CD8-positive, alpha-beta memory T cell (primary cell): ENCODE results near the gene PTGER1. TPM values are rescaled to one million over a fixed set of nuclear protein-coding genes. Genes with fewer than 3 reads are reported as not detected.

Experiments
- CTCF ChIA-PET: fragments of 350-600 bp; sonication (Branson Sonifier 250); formaldehyde crosslinking; loops from one replicate; lab custom pipeline; 2021; ENCODE audit warnings: antibody characterized with exemption; lab: Charles Lee
- POLR2A ChIA-PET: fragments of 350-600 bp; sonication (Branson Sonifier 250); formaldehyde crosslinking; loops from one replicate; lab custom pipeline; 2021; ENCODE audit warnings: antibody characterized with exemption; lab: Charles Lee
- DNase-seq, 5 donors: peaks; one replicate each; pipeline versions ENCODE4 v3.0.0 to v3.0.0-alpha.2; 2020 to 2022; ENCODE audit warnings: mixed read lengths in 1 of 5
- H3K27ac ChIP-seq: one replicate; pipeline ENCODE4 v1.7.0; 2013; ENCODE audit warnings: low read depth, mild to moderate bottlenecking, low read length, moderate library complexity
- H3K27me3 ChIP-seq: 2 replicates; pipeline ENCODE4 v1.7.0; 2013; ENCODE audit warnings: low read length, mild to moderate bottlenecking; ENCODE audit not compliant: insufficient read depth, poor library complexity, severe bottlenecking
- H3K36me3 ChIP-seq: 2 replicates; pipeline ENCODE4 v1.7.0; 2013; ENCODE audit warnings: mild to moderate bottlenecking, low read length, moderate library complexity; ENCODE audit not compliant: insufficient read depth
- H3K4me1 ChIP-seq: 2 replicates; pipeline ENCODE4 v1.7.0; 2013; ENCODE audit warnings: mild to moderate bottlenecking, low read length, moderate library complexity; ENCODE audit not compliant: insufficient read depth
- H3K4me3 ChIP-seq: 2 replicates; pipeline ENCODE4 v1.7.0; 2013; ENCODE audit warnings: mild to moderate bottlenecking, low read length
- H3K9me3 ChIP-seq: 2 replicates; pipeline ENCODE4 v1.7.0; 2013; ENCODE audit warnings: mild to moderate bottlenecking, low read length
- H3K27ac Mint-ChIP-seq, 8 donors: one replicate each; pipeline ENCODE4 v1.8.0; 2020 to 2021; ENCODE audit warnings: mixed read lengths in 8 of 8, mild to moderate bottlenecking in 6 of 8, inconsistent platforms in 3 of 8, moderate library complexity in 3 of 8
- H3K27me3 Mint-ChIP-seq, 2 donors: one replicate each; pipeline ENCODE4 v1.8.0; 2020 to 2021; ENCODE audit warnings: mixed read lengths in 2 of 2, mild to moderate bottlenecking in 1 of 2, moderate library complexity in 1 of 2
- H3K36me3 Mint-ChIP-seq, 3 donors: one replicate each; pipeline ENCODE4 v1.8.0; 2020 to 2021; ENCODE audit warnings: mixed read lengths in 3 of 3, inconsistent platforms in 1 of 3, mild to moderate bottlenecking in 1 of 3
- H3K4me1 Mint-ChIP-seq, 3 donors: one replicate each; pipeline ENCODE4 v1.8.0; 2020 to 2021; ENCODE audit warnings: mixed read lengths in 3 of 3, inconsistent platforms in 1 of 3, mild to moderate bottlenecking in 1 of 3
- H3K4me3 Mint-ChIP-seq, 7 donors: one replicate each; pipeline ENCODE4 v1.8.0; 2020 to 2021; ENCODE audit warnings: mixed read lengths in 7 of 7, mild to moderate bottlenecking in 6 of 7, moderate library complexity in 4 of 7, inconsistent platforms in 2 of 7
- H3K9me3 Mint-ChIP-seq, 5 donors: one replicate each; pipeline ENCODE4 v1.8.0; 2020 to 2022; ENCODE audit warnings: mixed read lengths in 5 of 5, mild to moderate bottlenecking in 3 of 5, moderate library complexity in 2 of 5, inconsistent platforms in 1 of 5
- polyA plus RNA-seq: library from polyadenylated mRNA; unstranded; fragments of 300-500 nt; fragmentation: Illumina TruSeq; gene quantifications from one replicate; pipeline ENCODE4 v1.2.3, GENCODE V29; 2021
- total RNA-seq, 2 experiments: library from RNA; stranded (reverse); gene quantifications; one replicate each; pipeline ENCODE4 v1.2.3, GENCODE V29; 2021

PTGER1 gene
- total and polyA plus RNA-seq, 3 experiments from 2014 or later, result not detected

- Mint-ChIP-seq H3K9me3 (no peaks in the 10 kb centered on the region), H3K27ac (peak overlapping the region in 4 of 8 donors; percentile 17 to 92 (median 71)), H3K4me3 (peak overlapping the region; percentile 29 to 93 (median 84)), H3K36me3 (peaks cover 0 to 9% (median 4%) of the 10 kb centered on the region in 3 donors), H3K4me1 (peaks cover 19 to 34% (median 30%) of the 10 kb centered on the region in 3 donors), H3K27me3 (no peaks in the 10 kb centered on the region)
- Histone ChIP-seq H3K4me1 (peaks cover 24% of the 10 kb centered on the region), H3K27me3 (no peaks in the 10 kb centered on the region), H3K9me3 (no peaks in the 10 kb centered on the region), H3K4me3 (no peak overlapping the region), H3K27ac (no peak overlapping the region), H3K36me3 (no peaks in the 10 kb centered on the region)
- DNase-seq, result no peak
- ChIA-PET POLR2A (interaction anchor here (0.6 to 3.3 kb wide), 4 partner anchors 10 to 1814 kb away, joined by 3 to 17 read pairs (median 8); partner anchors contain the start of gene DNAJB1), CTCF (interaction anchor here (1.0 to 2.7 kb wide), 4 partner anchors 10 to 360 kb away, joined by 3 to 14 read pairs (median 6); no protein-coding TSS in a partner anchor)
These were observed 22.2 kb upstream of the PTGER1 start for GRCh38 chr19:14497228-14497921.

- Histone ChIP-seq H3K36me3 (no peaks in the 10 kb centered on the region), H3K4me1 (peaks cover 24% of the 10 kb centered on the region), H3K27me3 (no peaks in the 10 kb centered on the region), H3K4me3 (no peak overlapping the region), H3K9me3 (no peaks in the 10 kb centered on the region), H3K27ac (no peak overlapping the region)
- no peak for DNase-seq
- Mint-ChIP-seq H3K4me1 (peaks cover 19 to 34% (median 30%) of the 10 kb centered on the region in 3 donors), H3K27ac (peak overlapping the region; percentile 59 to 92 (median 70)), H3K9me3 (no peaks in the 10 kb centered on the region), H3K4me3 (peak overlapping the region; percentile 72 to 93 (median 84)), H3K27me3 (no peaks in the 10 kb centered on the region), H3K36me3 (peaks cover 0 to 12% (median 4%) of the 10 kb centered on the region in 3 donors)
- ChIA-PET POLR2A (interaction anchor here (1.1 to 3.3 kb wide), 4 partner anchors 10 to 21 kb away, joined by 7 to 17 read pairs (median 10); partner anchors contain the start of gene DNAJB1), CTCF (interaction anchor here (1.3 to 2.7 kb wide), 3 partner anchors 8 to 60 kb away, joined by 6 to 14 read pairs (median 11); no protein-coding TSS in a partner anchor)
These were observed 21.7 kb upstream of the PTGER1 start for GRCh38 chr19:14496834-14497227.

DNA sequence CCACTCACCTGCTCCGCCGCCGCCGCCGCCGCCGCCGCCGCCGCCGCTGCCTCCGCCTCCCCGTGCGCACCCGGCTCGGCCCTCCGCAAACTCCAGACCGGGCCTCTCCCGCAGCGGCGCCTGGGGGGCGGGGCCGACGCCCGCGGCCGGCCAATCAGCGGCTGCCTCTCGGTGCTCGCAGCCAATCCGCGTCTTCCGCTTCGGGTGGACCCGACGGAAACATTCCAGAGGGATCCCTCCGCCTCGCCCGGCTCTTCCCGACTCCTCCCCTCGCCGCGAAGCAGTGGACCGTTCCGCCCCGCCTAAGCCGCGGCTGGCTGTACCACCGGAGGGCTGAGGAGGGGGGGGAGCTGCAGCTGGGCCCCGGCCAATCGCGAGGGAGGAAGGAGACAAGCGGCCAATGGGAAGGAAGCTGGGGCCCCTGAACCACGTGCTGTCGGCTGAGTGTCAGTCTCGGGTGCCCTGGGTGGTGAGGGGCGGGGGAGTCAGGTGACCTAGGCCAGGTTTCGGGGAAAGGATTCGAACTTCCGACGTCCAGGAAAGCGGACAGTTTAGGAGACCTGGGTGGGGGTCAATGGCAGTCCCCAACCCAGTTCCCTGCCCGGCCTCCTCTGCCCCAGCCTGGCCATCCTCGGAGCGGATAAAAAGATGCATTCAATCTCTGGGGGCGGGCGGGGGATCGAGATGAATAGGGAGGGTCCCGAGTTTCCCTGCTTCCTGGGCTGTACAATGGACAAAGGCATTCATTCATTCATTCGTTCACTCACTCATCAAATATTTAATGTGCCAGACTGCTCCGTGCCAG lies 21.1 kb upstream of the PTGER1 start, which contains the start of gene GIPC1:
GIPC1 (minus strand) TSS at position 99 of the 805 bp plus-strand sequence. CDS start 13,151 bp downstream, outside the sequence.
- H3K27me3 ChIP-seq, result no peaks in the 10 kb centered on the region
- Mint-ChIP-seq H3K4me3 (peak within 1 kb of the TSS; percentile 75 to 93 (median 88)), H3K36me3 (peaks cover 0 to 17% (median 4%) of the 10 kb centered on the region in 3 donors), H3K4me1 (peaks cover 19 to 34% (median 33%) of the 10 kb centered on the region in 3 donors), H3K27ac (peak within 1 kb of the TSS; percentile 67 to 94 (median 84)), H3K27me3 (no peaks in the 10 kb centered on the region), H3K9me3 (no peaks in the 10 kb centered on the region)
- H3K27ac ChIP-seq, result peak within 1 kb of the TSS; percentile 51
- CTCF ChIA-PET, result interaction anchor here (1.4 to 2.7 kb wide), 4 partner anchors 8 to 60 kb away, joined by 4 to 14 read pairs (median 8); no protein-coding TSS in a partner anchor
- no peaks in the 10 kb centered on the region for H3K9me3 ChIP-seq
- peak within 1 kb of the TSS; percentile 71 for H3K4me3 ChIP-seq
- DNase-seq, result peak; percentile 74 to 89 (median 82)
- POLR2A ChIA-PET, result interaction anchor here (0.8 to 3.3 kb wide), 3 partner anchors 7 to 21 kb away, joined by 3 to 17 read pairs (median 12); partner anchors contain the start of gene DNAJB1
- H3K4me1 ChIP-seq, result peaks cover 24% of the 10 kb centered on the region
- no peaks in the 10 kb centered on the region for H3K36me3 ChIP-seq

GRCh38 chr19:14495672-14496028 lies 20.5 kb upstream of the PTGER1 start:
- Mint-ChIP-seq H3K4me3 (peak overlapping the region; percentile 75 to 93 (median 88)), H3K36me3 (peaks cover 0 to 17% (median 4%) of the 10 kb centered on the region in 3 donors), H3K27me3 (no peaks in the 10 kb centered on the region), H3K27ac (peak overlapping the region; percentile 65 to 94 (median 81)), H3K9me3 (no peaks in the 10 kb centered on the region), H3K4me1 (peaks cover 19 to 34% (median 33%) of the 10 kb centered on the region in 3 donors)
- ChIA-PET POLR2A (interaction anchor here (0.8 to 3.3 kb wide), 5 partner anchors 8 to 27 kb away, joined by 3 to 17 read pairs (median 3); partner anchors contain the start of gene DNAJB1), CTCF (interaction anchor here (0.9 to 2.2 kb wide), 6 partner anchors 9 to 61 kb away, joined by 3 to 11 read pairs (median 4); no protein-coding TSS in a partner anchor)
- H3K9me3 ChIP-seq, result no peaks in the 10 kb centered on the region
- peaks cover 24% of the 10 kb centered on the region for H3K4me1 ChIP-seq
- no peaks in the 10 kb centered on the region for H3K36me3 ChIP-seq
- peak overlapping the region; percentile 51 for H3K27ac ChIP-seq
- no peak for DNase-seq
- peak overlapping the region; percentile 66 for H3K4me3 ChIP-seq
- H3K27me3 ChIP-seq, result no peaks in the 10 kb centered on the region

DNA sequence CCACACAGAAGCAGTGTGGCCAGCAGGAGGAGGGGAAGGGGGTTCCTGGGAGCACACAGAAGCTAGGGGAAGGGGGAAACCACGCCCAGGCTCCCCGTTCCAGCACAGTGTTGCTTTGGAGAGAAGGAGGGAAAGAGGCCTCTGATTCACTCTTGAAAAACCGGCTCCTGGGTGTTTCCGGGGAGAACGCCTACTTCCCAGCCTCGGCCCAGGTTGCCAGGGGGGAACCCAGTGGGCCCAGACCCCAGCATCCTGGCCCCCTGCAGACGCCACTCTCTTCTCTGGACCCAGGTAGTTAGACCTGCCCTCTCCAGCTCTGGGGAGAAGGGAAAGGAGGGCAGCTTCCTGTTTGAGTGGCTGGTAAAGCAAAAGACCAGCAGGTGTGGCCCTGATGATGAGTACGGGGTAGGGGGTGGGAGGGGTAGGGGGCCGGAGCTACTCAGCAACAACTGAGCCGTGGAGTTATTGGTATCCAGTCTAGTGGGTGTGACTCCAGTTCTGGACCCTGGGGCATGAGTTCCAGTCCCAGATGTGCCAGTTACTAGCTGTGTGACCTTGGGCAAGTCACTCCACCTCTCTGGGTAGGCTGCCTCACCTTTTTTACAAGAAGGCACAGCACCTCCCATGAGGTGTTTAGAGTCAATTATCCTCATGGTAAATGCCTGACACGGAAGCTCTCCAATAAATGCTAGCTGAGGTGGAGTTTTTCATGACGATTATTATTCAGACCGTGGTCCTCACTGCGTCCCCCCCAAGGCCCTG lies 19.9 kb upstream of the PTGER1 start:
- peak overlapping the region; percentile 51 for H3K27ac ChIP-seq
- no peaks in the 10 kb centered on the region for H3K9me3 Mint-ChIP-seq
- ChIA-PET CTCF (interaction anchor here (0.9 to 2.2 kb wide), 6 partner anchors 10 to 61 kb away, joined by 3 to 11 read pairs (median 4); no protein-coding TSS in a partner anchor), POLR2A (interaction anchor here (0.5 to 3.3 kb wide), 7 partner anchors 9 to 71 kb away, joined by 3 to 17 read pairs (median 3); partner anchors contain the start of gene DNAJB1)
- no peaks in the 10 kb centered on the region for H3K27me3 Mint-ChIP-seq
- peak overlapping the region; percentile 65 to 94 (median 88) for H3K27ac Mint-ChIP-seq
- H3K4me1 ChIP-seq, result peaks cover 24% of the 10 kb centered on the region
- H3K36me3 ChIP-seq, result no peaks in the 10 kb centered on the region
- peak overlapping the region; percentile 66 for H3K4me3 ChIP-seq
- peaks cover 0 to 17% (median 4%) of the 10 kb centered on the region in 3 donors for H3K36me3 Mint-ChIP-seq
- H3K27me3 ChIP-seq, result no peaks in the 10 kb centered on the region
- H3K9me3 ChIP-seq, result no peaks in the 10 kb centered on the region
- no peak for DNase-seq
- peak overlapping the region; percentile 75 to 93 (median 88) for H3K4me3 Mint-ChIP-seq
- peaks cover 19 to 34% (median 33%) of the 10 kb centered on the region in 3 donors for H3K4me1 Mint-ChIP-seq

- Histone ChIP-seq H3K9me3 (no peaks in the 10 kb centered on the region), H3K36me3 (no peaks in the 10 kb centered on the region), H3K27me3 (no peaks in the 10 kb centered on the region), H3K4me3 (no peak overlapping the region), H3K4me1 (peaks cover 24% of the 10 kb centered on the region), H3K27ac (no peak overlapping the region)
- H3K27ac Mint-ChIP-seq, result peak overlapping the region; percentile 65 to 94 (median 84)
- H3K27me3 Mint-ChIP-seq, result no peaks in the 10 kb centered on the region
- H3K36me3 Mint-ChIP-seq, result peaks cover 2 to 24% (median 7%) of the 10 kb centered on the region in 3 donors
- DNase-seq, result no peak
- H3K4me1 Mint-ChIP-seq, result peaks cover 19 to 34% (median 33%) of the 10 kb centered on the region in 3 donors
- peak overlapping the region; percentile 49 to 93 (median 88) for H3K4me3 Mint-ChIP-seq
- no peaks in the 10 kb centered on the region for H3K9me3 Mint-ChIP-seq
- ChIA-PET CTCF (interaction anchor here (1.1 to 2.2 kb wide), 5 partner anchors 10 to 62 kb away, joined by 3 to 11 read pairs (median 4); no protein-coding TSS in a partner anchor), POLR2A (interaction anchor here (2.4 to 3.3 kb wide), 2 partner anchors 12 to 23 kb away, joined by 12 to 17 read pairs; partner anchors contain the start of gene DNAJB1)
These were observed 19.3 kb upstream of the PTGER1 start for GRCh38 chr19:14494411-14494810.
